ENCODE measurements around the gene ZXDC.

The ZXDC gene

GRCh38 chr3:126488886-126489569 is 13.3 kb upstream of the ZXDC start:
- DNase-seq: no peak

GRCh38 chr3:126488185-126488584 is 12.5 kb upstream of the ZXDC start:
- no peak for DNase-seq

- no peak for DNase-seq
These were observed 11.6 kb upstream of the ZXDC start for GRCh38 chr3:126487151-126487771.

- DNase-seq: no peak
These were observed 10.7 kb upstream of the ZXDC start for GRCh38 chr3:126486360-126486847.

DNA sequence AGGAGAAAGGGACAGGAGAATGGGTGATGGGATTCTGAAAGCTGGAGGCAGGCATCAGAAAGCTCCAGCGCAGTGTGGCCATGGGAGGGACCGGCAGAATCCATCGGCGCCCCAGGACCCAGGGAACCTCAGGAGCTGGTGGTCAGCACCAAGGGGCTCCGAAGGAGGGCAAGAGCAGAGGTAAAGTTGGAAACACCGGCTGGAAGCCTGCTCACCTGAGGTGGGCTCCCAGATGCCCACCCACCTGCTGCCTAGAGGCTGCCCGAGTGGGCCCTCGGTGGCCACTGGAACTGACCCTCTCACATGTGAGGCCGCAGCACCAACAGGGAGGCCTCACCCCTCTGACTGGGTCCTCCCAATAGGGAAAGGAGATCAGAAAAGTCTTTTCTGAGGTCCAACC is 10.3 kb upstream of the ZXDC start:
- DNase-seq: no peak

- DNase-seq: no peak
These were observed 9.6 kb upstream of the ZXDC start for GRCh38 chr3:126485176-126485897.

GRCh38 chr3:126484662-126485061 is 9.0 kb upstream of the ZXDC start:
- DNase-seq: no peak

DNA sequence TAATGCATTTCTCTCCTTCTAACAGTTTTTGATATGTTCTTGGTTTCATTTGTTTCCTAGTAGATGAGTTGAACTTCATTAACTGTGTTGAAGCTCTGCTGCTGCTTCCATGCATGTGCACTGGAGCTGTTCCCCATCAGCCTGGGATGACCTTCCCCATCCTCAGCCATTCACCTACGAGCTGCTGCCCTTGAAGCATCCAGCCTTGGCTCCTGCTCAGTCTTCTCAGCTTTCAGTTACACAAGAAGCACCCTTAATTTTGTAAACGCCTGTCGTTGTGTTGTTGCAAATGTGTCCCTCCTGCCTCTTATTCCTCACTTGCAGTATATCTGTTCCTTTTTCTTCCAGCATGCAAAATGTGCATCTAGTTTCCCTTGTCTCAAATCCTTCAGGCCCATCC is 8.5 kb upstream of the ZXDC start:
- no peak for DNase-seq

DNA sequence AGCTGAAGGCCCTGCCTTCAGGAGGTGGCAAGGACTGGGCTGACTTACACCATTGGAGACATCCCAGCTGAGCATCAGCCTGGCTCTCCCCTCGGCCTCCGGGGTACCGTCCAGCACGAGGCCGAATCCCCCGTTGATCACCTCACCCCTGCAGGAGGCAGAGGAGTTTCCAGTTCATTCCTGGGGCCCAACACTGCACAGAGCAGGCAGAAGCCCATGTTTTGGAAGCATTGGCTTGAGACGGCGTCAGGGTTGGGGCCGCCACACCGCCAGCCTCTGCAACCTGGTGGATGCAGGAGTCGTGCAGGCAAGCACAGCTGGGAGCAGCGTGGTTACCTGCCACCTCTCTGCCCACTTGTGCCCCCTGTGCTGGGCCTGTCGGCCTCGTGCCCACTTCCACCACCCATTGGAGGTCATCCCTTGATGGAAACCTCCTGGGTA is 7.7 kb upstream of the ZXDC start:
- no peak for DNase-seq

GRCh38 chr3:126482503-126483255 is 7.0 kb upstream of the ZXDC start:
- DNase-seq: no peak

- no peak for DNase-seq
These were observed 6.3 kb upstream of the ZXDC start for GRCh38 chr3:126481808-126482502.

DNA sequence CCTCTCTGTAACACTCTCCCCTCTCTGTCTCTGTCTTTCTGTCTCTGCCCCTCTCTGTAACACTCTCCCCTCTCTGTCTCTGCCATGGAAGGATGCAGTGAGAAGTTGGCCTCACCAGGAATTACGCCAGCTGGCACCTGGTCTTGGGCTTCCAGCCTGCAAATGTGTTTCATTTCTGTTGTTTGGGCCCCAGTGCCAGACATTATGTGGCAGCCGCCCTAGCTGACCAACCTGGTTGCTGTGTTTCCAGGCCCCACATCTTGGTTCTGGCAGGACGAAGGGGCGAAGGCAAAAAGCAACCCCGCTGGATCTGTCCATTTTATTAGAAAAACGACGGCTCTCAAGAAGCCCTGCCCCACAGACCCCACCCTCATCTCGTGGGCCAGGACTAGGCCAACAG is 5.2 kb upstream of the ZXDC start:
- DNase-seq: no peak

- no peak for DNase-seq
These were observed 4.5 kb upstream of the ZXDC start for GRCh38 chr3:126480206-126480605.

DNA sequence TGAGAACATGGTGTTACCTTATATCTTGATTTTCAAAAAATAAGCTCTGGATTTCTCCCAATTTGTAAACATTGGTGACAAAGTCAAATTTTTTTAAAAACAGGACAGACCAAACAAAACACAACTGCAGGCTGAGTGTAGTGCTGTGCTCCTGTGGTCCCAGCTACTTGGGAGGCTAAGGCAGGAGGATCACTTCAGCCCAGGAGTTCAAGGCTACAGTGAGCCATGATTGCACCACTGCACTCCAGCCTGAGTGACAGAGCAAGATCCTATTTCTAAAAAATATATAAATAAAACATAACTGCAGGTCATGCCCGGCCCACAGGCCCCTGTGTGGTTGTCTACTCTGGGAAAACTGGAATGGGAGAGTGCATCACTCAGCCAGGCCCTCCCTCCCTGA is 4.0 kb upstream of the ZXDC start:
- no peak for DNase-seq

- DNase-seq: no peak
These were observed 3.1 kb upstream of the ZXDC start for GRCh38 chr3:126478581-126479310.

DNA sequence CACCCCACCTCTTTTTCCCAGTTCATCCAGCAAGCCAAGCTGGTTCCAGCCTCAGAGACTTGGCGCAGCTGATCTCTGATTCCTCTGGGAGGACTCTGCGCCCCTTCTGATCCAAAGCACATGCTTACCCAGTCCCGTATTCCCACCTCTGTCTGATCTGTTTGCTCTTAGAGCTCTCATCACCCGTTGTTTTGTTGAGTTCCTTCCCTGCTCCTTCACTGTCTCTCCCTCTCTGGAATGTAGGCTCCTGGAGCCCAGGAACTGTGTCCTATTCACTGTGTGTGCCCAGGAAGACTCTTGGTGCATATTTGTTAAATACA is 1.3 kb upstream of the ZXDC start:
- DNase-seq: no peak

DNA sequence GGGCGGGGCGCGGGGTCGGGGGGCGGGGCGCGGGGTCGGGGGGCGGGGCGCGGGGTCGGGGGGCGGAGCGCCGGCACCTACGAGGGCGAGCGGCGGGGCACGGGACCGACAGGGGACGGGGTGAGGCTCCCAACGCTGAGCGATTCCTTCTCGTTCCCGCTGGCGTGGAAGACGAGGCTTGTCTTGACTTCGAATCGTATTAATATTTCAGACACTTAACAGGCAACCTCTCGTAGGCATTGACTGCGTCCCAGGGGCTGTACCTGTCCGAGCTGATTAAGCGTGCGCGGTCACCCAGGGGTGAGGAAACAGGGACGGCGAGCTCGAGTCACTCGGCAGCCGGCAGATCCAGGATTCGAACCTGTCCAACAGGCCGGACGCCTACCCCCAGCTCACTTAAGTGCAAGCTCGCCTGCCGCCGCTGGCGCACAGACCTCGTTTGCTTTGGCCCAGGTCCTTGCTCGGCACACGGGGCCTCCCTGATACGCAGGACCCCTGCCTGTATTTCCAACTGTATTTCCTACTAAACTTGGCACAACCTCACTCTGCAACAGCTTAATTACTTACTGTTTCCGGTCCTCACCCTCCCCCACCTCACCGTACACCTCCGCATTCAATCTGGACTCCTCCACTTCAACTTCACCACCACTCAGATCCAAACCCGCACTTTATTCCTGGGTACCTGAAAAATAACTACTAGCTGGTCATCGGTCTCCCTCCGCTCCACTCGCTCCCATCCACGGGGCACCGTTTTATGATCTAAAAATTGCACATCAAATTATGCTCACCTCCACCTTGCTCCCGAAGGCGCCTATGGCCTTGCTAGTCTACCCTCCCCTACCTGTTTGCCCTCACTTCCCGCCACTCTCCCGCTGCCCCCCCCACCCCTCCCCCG is 722 bp upstream of the ZXDC start:
- peak; percentile 78 for DNase-seq

DNA sequence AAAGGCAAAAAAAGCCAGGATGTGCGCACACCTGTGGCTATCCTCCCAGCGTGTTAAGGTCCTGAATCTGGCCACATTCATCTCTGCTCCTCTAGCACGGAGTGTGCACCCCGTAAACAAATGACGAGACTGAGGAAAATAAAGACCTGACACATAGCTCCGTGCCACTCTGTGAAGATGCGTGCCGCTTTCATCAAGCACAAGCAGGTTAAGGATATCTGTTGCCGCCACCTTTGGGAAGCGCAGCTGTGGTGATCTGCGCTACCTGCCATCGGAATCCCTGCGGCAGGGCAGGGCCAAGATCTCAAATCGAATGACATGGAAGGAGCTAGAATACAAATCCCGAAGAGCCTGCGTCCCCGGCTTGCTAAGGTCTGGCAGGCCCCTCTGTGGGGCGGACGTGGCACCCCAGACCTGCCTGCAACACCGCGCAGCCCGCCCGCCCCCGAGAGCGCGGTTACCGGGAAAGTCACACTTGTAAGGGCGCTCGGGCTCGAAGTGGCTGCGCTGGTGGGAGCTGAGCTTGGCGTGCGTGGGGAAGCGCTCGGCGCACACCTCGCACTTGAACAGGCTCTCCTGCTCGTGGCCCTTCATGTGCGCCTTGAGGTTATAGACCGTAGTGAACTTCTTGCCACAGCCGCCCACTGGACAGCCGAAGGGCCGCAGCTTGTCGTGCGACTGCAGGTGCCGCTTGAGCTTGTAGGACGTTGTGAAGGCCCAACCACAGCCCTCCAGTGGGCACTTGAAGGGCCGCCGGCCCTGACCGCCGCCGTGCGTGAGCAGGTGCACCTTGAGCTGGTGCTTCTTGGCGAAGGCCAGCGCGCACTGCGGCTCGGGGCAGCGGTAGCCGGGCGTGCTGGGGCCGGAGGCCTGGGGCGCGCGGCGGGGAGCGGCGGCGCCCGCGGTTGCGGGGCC is 936 bp downstream of the ZXDC start:
- DNase-seq: peak; percentile 29

DNA sequence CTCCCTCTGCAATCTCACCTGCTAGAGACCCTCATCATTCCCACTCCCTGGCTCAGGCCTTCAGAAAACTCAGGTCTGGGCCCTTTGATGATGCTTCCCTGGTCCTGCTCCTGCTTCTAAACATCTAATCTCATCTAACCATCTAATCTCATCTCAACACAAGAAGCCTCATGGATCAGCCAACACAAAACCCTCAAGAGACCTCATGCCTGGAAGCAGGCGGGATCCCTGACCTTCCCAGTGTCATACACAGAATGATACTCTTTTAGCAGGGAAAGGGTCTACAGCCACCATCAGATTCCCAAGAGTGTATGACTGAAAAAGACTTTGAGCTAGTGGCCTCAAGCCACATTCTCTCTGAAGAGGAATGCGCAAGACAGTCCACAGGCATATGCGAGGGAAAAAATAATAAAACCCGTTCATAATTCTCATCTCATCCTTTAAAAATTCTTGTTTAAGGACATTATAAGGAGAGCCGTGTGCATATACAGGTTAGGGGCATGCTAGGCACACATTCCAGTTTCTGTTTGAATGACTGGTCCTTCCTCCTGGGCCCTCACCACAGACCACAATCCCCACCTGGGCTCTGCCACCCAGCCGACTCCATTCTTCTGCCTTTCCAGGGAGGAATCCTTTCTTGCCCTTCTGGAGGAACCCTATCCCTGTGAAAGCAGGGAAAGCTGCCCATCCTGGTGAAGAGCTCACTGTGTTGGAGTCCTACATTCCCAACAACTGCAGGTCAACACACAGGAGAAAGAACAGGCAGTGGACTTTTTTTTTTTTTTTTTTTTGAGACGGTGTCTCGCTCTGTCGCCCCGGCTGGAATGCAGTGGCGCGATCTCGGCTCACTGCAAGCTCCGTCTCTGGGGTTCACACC is 2.2 kb downstream of the ZXDC start:
- DNase-seq: no peak
